Lung (tissue), 12 donors: ENCODE measurements around the gene GRM5. TPM values are rescaled to one million over a fixed set of nuclear protein-coding genes. Genes with fewer than 3 reads are reported as not detected.

ENCODE experiments used
- ATAC-seq: fragments of 200-7000 bp; cut with Tn5 transposase; one replicate; pipeline ENCODE4 v1.9.1; 2020; ENCODE audit warnings: moderate number of reproducible peaks; ENCODE audit not compliant: insufficient read depth, low FRiP score
- DNase-seq, 3 donors: peaks; one replicate each; pipeline ENCODE4 v3.0.0-alpha.2; 2013 to 2017
- H3K27ac ChIP-seq, 2 donors: one replicate each; pipeline ENCODE4 v1.5.1; 2013; ENCODE audit warnings: mild to moderate bottlenecking in 2 of 2, moderate library complexity in 2 of 2, control low read depth in 1 of 2, inconsistent platforms in 1 of 2, low read depth in 1 of 2, low read length in 1 of 2
- H3K27me3 ChIP-seq, 3 donors: one replicate each; pipeline ENCODE4 v1.5.1; 2013; ENCODE audit warnings: low read length in 2 of 3; ENCODE audit not compliant: control insufficient read depth in 3 of 3, insufficient read depth in 3 of 3
- H3K36me3 ChIP-seq, 4 donors: one replicate each; pipeline ENCODE4 v1.5.1; 2013; ENCODE audit warnings: low read length in 4 of 4, mild to moderate bottlenecking in 1 of 4, moderate library complexity in 1 of 4; ENCODE audit not compliant: control insufficient read depth in 4 of 4, insufficient read depth in 4 of 4
- H3K4me1 ChIP-seq, 5 donors: one replicate each; pipeline ENCODE4 v1.5.1; 2013; ENCODE audit warnings: low read length in 5 of 5, mild to moderate bottlenecking in 2 of 5, moderate library complexity in 1 of 5; ENCODE audit not compliant: control insufficient read depth in 5 of 5, insufficient read depth in 5 of 5
- H3K4me3 ChIP-seq: one replicate; pipeline ENCODE4 v1.5.1; 2013; ENCODE audit warnings: mild to moderate bottlenecking, control low read depth, moderate library complexity
- H3K9ac ChIP-seq, 2 donors: one replicate each; pipeline ENCODE4 v1.5.1; 2013; ENCODE audit warnings: low read length in 2 of 2, control low read depth in 1 of 2; ENCODE audit not compliant: insufficient read depth in 1 of 2
- H3K9me3 ChIP-seq, 4 donors: one replicate each; pipeline ENCODE4 v1.5.1; 2013; ENCODE audit warnings: low read length in 3 of 4, mild to moderate bottlenecking in 1 of 4, moderate library complexity in 1 of 4; ENCODE audit not compliant: control insufficient read depth in 4 of 4, insufficient read depth in 3 of 4
- WGBS, 2 donors: extraction: QIAGEN DNeasy Blood & Tissue Kit; methylation state at CpG; one replicate each; pipeline ENCODE4 v1.1.7; 2013; 5-methylcytosine and 5-hydroxymethylcytosine counted together
- polyA plus RNA-seq, 2 donors: library from polyadenylated mRNA; stranded (reverse); fragments of 200-250 nt; gene quantifications; one replicate each; pipeline ENCODE4 v1.2.1, GENCODE V29; 2013
- total RNA-seq, 2 donors: library from RNA; depleted of rRNA in 1 of 2; stranded (reverse); fragments of >200 nt in 1 of 2; gene quantifications; one replicate each; pipeline ENCODE4 v1.2.1, GENCODE V29; 2014 to 2021
- TF ChIP-seq, protein P1 (sequence below): IDR thresholded peaks from 2 replicates; pipeline ENCODE4 v1.5.1; 2012; ENCODE audit warnings: mild to moderate bottlenecking; ENCODE audit errors: control extremely low read depth, extremely low read depth
- donor health status: control.
- donor health status: control.
- donor health status: Bipolar disorder and iron deficiency.
- donor health status: healthy.
- donor health status: DM: yes; HTN: yes; CAD: no.

Gene GRM5
- total and polyA plus RNA-seq, 4 donors, result 0.02 to 1.2 (median 0.35) TPM

DNA sequence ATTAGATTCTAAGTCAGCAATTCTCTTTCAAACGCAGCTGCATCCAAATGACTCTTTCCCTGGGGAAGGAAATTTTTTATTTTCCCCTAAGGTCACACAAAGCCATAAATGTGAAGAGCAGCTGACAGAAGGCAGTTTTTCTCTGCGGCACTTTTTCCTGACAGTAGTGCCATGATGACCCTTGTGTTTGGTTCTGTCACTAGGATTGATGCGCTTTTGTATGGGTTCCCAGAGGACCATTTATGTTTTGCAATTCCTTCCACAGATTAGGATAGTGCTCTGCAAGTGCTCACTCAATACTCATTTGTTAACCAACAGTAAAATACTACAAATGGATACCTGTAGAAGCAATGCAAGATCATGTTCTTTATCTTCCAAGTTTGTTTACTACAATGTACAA is 368.6 kb downstream of the GRM5 start:
- no peak for ATAC-seq
- Histone ChIP-seq H3K4me1 (no peaks in the 10 kb centered on the region), H3K27me3 (no peaks in the 10 kb centered on the region), H3K9me3 (peaks cover 0 to 3% (median 0%) of the 10 kb centered on the region in 4 donors), H3K27ac (no peak overlapping the region), H3K36me3 (no peaks in the 10 kb centered on the region), H3K9ac (no peak overlapping the region), H3K4me3 (no peak overlapping the region)
- TF ChIP-seq, protein P1, sequence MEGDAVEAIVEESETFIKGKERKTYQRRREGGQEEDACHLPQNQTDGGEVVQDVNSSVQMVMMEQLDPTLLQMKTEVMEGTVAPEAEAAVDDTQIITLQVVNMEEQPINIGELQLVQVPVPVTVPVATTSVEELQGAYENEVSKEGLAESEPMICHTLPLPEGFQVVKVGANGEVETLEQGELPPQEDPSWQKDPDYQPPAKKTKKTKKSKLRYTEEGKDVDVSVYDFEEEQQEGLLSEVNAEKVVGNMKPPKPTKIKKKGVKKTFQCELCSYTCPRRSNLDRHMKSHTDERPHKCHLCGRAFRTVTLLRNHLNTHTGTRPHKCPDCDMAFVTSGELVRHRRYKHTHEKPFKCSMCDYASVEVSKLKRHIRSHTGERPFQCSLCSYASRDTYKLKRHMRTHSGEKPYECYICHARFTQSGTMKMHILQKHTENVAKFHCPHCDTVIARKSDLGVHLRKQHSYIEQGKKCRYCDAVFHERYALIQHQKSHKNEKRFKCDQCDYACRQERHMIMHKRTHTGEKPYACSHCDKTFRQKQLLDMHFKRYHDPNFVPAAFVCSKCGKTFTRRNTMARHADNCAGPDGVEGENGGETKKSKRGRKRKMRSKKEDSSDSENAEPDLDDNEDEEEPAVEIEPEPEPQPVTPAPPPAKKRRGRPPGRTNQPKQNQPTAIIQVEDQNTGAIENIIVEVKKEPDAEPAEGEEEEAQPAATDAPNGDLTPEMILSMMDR, result no peak
- peak in 2 of 3 donors; percentile 2 to 7 for DNase-seq
- 62 to 72% methylated on average over 3 of the region's 3 CpGs for WGBS, 2 donors

DNA sequence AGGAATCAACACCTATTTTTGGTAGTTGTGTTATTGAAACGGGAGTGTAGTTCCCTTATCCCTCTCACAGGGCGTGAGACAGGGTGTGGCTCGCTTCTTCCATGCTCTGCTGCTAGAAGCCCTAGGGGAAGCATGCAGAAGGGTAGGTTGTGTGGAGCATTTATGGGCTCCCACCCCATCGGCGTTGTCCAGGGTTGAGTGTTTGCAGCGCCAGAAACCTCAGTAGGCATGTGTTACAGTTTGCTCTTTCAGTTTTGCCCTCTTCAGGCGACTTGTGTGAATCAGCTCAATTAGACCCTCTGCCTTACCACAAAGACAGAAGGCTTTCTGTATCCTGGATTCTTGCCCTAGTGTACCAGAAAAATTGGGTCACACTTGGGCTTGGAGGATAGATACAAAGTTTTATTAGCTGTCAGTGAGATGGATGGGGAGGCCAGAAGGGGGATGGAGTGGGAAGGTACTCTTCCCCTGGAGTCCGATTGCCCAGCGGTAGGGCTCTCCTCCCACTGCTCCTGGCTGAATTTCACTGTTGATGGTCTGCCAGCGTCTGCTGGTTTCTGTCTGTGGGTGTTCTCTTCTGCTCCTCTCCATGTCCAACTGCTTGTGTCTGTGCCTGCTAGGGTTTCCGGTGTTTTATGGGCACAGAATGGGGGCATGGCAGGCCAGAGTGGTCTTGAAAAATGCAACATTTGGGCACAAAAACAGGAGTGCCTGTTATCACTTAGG is 369.9 kb downstream of the GRM5 start:
- Histone ChIP-seq H3K27ac (no peak overlapping the region), H3K4me1 (no peaks in the 10 kb centered on the region), H3K27me3 (no peaks in the 10 kb centered on the region), H3K9me3 (peaks cover 0 to 3% (median 0%) of the 10 kb centered on the region in 4 donors), H3K4me3 (no peak overlapping the region), H3K9ac (no peak overlapping the region), H3K36me3 (no peaks in the 10 kb centered on the region)
- DNase-seq (no peak), ATAC-seq (no peak)
- 71 to 72% methylated on average over 11 of the region's 11 CpGs for WGBS, 2 donors
- TF ChIP-seq, protein P1, result no peak

DNA sequence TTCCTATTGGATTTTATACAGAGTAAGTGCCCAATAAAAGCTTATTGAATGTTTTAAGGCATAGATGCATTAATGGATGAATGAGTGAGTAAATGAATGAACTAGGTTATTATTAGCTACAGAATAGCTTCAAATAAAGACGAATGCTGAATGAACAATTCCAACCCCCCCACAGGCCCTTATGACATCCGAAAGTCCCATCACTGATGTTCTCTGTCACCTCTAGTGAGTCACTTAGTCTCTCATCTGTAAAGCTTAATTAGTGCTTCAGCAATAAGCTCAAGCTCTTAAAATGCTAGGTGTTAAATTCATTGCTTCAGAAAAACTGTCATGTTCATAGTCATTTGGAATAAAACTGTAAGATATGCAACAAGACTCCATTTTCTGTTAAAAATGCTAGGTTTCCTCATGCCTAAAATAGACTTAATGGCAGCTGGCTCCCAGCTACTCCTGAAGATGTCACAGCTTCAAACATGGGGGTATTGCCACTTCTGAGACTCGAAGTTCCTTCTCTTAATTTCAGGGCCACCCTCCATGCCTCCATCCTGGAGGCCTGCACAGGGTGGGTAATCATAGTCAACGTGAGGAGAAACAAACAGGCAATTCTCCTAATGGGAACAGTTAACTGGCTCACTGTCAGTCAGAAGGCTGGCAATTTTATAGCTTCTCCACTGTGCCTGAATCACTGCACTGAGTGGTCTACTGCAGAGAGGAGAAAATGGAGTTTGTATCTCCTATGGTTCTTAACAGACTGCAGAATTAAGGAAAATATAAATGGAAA is 373.3 kb downstream of the GRM5 start:
- WGBS, 2 donors, result 71 to 75% methylated on average over 4 of the region's 4 CpGs
- ATAC-seq (no peak), DNase-seq (no peak)

More for the DNA sequence above, 373.3 kb downstream of the GRM5 start:
- Histone ChIP-seq H3K27ac (no peak overlapping the region), H3K4me3 (no peak overlapping the region), H3K9ac (no peak overlapping the region), H3K27me3 (no peaks in the 10 kb centered on the region), H3K36me3 (no peaks in the 10 kb centered on the region), H3K4me1 (no peaks in the 10 kb centered on the region), H3K9me3 (peaks cover 0 to 3% (median 0%) of the 10 kb centered on the region in 4 donors)
- TF ChIP-seq, protein P1, result no peak
